Transverse colon (tissue), 4 donors: ENCODE data around the gene ARF1.

Experiments
- POLR2A ChIP-seq: fragments of 450-650 bp; IDR thresholded peaks from one replicate; pipeline ENCODE4 v1.6.1; 2016; ENCODE audit warnings: antibody characterized with exemption, mild to moderate bottlenecking, moderate library complexity
- POLR2AphosphoS5 ChIP-seq, 3 donors: sonication (generic); formaldehyde crosslinking; IDR thresholded peaks; one replicate each; pipeline ENCODE4 v1.6.1; 2016; ENCODE audit warnings: antibody characterized with exemption in 3 of 3
- TF ChIP-seq, protein P1 (sequence below), 5 experiments: fragments of 200-600 bp in 3 of 5; fragments of 450-650 bp in 2 of 5; sonication (generic) in 3 of 5; IDR thresholded peaks; 1 replicate in 2 of 5; 2 replicates in 3 of 5; pipeline ENCODE4 v1.5.1; 2016 to 2017; ENCODE audit warnings: antibody characterized with exemption in 5 of 5, inconsistent platforms in 3 of 5, mild to moderate bottlenecking in 2 of 5, moderate library complexity in 1 of 5

DNA sequence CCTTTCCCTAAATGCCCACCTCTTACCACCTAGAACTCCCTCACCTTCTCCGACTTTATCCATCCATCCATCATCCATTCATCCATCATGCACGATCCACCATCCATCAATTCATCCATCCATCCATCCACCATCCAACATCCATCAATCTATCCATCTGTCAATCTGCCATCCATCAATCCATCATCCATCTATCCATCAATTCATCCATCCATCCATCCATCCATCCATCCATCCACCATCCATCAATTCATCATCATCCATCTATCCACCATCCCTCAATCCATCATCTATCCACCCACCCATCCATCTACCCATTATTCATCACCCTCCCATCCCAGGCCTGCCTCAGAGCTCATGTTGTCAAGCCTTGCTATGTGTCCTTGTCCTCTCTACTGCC, 41.2 kb upstream of the ARF1 start:
- TF ChIP-seq, protein P1, sequence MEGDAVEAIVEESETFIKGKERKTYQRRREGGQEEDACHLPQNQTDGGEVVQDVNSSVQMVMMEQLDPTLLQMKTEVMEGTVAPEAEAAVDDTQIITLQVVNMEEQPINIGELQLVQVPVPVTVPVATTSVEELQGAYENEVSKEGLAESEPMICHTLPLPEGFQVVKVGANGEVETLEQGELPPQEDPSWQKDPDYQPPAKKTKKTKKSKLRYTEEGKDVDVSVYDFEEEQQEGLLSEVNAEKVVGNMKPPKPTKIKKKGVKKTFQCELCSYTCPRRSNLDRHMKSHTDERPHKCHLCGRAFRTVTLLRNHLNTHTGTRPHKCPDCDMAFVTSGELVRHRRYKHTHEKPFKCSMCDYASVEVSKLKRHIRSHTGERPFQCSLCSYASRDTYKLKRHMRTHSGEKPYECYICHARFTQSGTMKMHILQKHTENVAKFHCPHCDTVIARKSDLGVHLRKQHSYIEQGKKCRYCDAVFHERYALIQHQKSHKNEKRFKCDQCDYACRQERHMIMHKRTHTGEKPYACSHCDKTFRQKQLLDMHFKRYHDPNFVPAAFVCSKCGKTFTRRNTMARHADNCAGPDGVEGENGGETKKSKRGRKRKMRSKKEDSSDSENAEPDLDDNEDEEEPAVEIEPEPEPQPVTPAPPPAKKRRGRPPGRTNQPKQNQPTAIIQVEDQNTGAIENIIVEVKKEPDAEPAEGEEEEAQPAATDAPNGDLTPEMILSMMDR (IDR thresholded peaks at IDR 0.05) = no peak
- no peak for TF ChIP-seq POLR2AphosphoS5 (IDR thresholded peaks at IDR 0.05)
- TF ChIP-seq POLR2A = no peak
